IPS-15b (cell line): Measurements from ENCODE around the gene TIMM17A.
A peak's percentile ranks its signal among the peaks of the same experiment; 100 is the strongest.
"Not testable (repeated sequence)": the region's sequence is repeated elsewhere in the genome, so short reads cannot be mapped to it uniquely, and the experiment has no call there.

Source experiments
- H3K27me3 ChIP-seq: one replicate; pipeline ENCODE4 v1.6.1; 2013; ENCODE audit warnings: low read length; ENCODE audit not compliant: control insufficient read depth, insufficient read depth
- H3K36me3 ChIP-seq: one replicate; pipeline ENCODE4 v1.6.1; 2013; ENCODE audit warnings: low read length; ENCODE audit not compliant: control insufficient read depth, insufficient read depth
- H3K4me1 ChIP-seq: one replicate; pipeline ENCODE4 v1.6.1; 2013; ENCODE audit warnings: mild to moderate bottlenecking, low read length; ENCODE audit not compliant: control insufficient read depth, insufficient read depth
- H3K4me3 ChIP-seq: one replicate; pipeline ENCODE4 v1.5.1; 2013; ENCODE audit warnings: low read depth, low read length
- H3K9ac ChIP-seq: one replicate; pipeline ENCODE4 v1.6.1; 2013; ENCODE audit warnings: low read depth, mild to moderate bottlenecking, low read length
- H3K9me3 ChIP-seq: one replicate; pipeline ENCODE4 v1.6.1; 2013; ENCODE audit warnings: mild to moderate bottlenecking, low read length; ENCODE audit not compliant: control insufficient read depth, insufficient read depth

TIMM17A gene

DNA sequence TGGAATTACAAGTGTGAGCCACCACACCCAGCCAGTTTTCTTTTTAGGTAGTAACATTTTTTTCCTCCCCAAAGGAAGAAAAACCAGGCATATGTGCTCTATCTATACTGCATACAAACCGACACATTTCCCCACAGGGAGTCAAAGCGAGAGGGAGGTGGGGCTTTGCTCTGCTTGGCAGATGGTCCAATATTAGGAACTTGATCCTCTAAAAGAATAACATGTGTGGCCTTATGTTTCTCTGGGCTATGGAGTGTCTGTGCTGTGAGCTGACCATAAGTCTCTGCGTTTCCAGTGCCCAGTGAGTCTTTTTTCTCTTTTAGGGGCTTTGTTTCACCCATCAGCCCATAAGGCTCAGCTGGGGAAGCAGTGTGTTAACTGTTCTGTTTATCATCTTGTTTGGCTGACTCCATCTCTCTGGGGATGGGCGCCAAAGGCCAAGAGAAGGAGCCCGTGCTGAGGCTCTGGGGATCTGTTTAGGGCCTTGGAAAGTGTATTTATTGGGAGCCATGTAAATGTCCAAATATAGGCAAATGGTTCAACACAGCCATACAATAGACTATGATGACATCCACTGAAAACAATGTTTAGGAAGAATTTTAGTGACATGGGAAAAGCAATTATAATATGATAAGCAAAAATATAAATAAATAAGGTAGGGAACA lies 29.2 kb upstream of the TIMM17A start:
- H3K27me3 ChIP-seq: no peaks in the 10 kb centered on the region
- H3K36me3 ChIP-seq: no peaks in the 10 kb centered on the region
- no peaks in the 10 kb centered on the region for H3K4me1 ChIP-seq
- H3K9me3 ChIP-seq: no peaks in the 10 kb centered on the region
- no peak overlapping the region for H3K4me3 ChIP-seq
- no peak overlapping the region for H3K9ac ChIP-seq

DNA sequence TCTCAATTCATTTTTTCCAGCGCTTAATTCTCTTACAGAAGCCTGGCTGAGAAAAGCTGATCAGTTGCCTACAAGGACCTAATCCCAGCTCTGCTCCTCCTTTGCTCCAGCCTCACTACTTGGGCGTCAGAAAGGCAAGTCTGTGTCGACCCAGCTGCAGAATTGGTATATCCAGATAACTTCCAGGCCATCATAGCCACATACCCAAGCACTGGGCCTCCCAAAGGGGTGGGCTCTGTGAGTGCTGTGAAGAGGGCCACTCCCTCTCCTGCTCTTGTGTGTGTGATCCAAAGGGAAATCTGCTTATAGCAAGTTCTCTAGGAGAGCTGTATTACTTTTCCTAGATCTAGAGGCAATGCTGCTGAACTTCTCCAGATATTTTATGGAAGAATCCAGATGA lies 27.0 kb upstream of the TIMM17A start:
- H3K9ac ChIP-seq: no peak overlapping the region
- no peaks in the 10 kb centered on the region for H3K9me3 ChIP-seq
- no peaks in the 10 kb centered on the region for H3K27me3 ChIP-seq
- no peak overlapping the region for H3K4me3 ChIP-seq
- no peaks in the 10 kb centered on the region for H3K4me1 ChIP-seq
- H3K36me3 ChIP-seq: no peaks in the 10 kb centered on the region

DNA sequence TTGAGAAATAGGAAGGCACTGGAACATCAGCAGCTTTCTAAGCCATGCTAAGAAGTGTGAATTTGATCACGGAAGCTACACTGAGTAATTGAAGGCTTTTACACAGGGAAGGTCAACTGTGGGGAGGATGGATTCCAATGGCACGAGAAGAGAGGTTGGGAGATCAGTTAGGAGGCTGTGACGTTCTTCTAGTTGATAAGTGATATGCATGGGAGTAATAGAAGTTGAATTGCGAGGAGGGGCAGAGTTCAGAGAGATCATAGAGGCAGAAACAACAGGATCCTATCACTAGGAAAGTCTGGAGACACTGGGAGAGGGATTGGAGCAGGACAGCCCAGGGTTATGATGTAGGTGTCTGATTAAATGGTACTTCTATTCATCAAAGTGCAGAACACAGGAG lies 25.2 kb upstream of the TIMM17A start:
- Histone ChIP-seq H3K4me3 (no peak overlapping the region), H3K36me3 (no peaks in the 10 kb centered on the region), H3K27me3 (no peaks in the 10 kb centered on the region), H3K9ac (no peak overlapping the region), H3K4me1 (no peaks in the 10 kb centered on the region), H3K9me3 (no peaks in the 10 kb centered on the region)

DNA sequence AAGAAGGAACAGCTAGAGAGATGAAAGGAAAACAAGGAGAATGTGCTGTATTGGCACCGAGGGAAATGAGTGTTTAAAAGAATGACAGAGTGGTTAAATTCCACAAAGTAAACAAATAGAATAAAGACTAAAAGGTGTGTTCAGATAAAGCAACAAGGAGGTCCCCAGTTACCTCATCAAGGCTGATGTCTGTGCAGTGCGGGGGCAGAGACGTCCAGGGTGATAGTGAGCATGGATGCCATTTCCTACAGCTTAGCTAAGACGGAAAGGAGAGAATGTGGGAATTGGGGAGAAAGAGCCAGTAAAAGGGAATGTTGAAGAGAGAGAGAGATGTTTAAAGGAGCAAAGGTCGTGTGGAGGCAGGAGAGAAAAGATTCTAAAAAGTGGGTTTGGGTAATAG lies 24.5 kb upstream of the TIMM17A start:
- Histone ChIP-seq H3K4me3 (no peak overlapping the region), H3K9ac (no peak overlapping the region), H3K27me3 (no peaks in the 10 kb centered on the region), H3K9me3 (no peaks in the 10 kb centered on the region), H3K4me1 (no peaks in the 10 kb centered on the region), H3K36me3 (no peaks in the 10 kb centered on the region)

DNA sequence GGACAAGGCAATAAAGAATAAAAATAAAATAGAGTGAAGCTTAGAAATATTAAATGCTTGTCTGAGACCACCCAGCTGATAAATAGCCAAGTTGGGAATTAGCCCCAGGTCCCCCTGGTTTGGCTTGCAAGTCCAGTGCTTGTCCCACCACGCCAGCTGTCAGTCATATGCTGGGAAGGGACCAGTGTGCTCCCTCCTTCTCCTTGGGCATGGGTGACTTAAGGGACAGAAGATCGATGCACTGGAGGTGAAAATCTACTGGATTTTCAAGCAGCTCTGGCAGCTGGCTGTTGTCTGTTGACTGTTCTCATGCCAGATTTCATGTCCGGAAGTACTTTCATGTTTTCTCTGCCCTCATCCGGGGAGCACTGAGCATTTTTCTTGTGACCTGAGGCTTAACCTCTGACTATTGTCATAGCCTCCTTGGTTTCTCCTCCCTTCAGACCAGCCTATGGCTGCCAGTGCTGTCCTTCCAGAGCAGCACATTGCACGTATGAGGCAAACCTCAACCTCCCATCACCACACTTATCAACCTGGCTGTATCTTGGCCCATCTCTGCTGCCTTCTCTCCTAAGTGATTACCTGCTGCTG lies 21.4 kb upstream of the TIMM17A start:
- no peak overlapping the region for H3K9ac ChIP-seq
- no peaks in the 10 kb centered on the region for H3K27me3 ChIP-seq
- H3K4me3 ChIP-seq: no peak overlapping the region
- H3K9me3 ChIP-seq: no peaks in the 10 kb centered on the region
- H3K36me3 ChIP-seq: no peaks in the 10 kb centered on the region
- H3K4me1 ChIP-seq: no peaks in the 10 kb centered on the region

DNA sequence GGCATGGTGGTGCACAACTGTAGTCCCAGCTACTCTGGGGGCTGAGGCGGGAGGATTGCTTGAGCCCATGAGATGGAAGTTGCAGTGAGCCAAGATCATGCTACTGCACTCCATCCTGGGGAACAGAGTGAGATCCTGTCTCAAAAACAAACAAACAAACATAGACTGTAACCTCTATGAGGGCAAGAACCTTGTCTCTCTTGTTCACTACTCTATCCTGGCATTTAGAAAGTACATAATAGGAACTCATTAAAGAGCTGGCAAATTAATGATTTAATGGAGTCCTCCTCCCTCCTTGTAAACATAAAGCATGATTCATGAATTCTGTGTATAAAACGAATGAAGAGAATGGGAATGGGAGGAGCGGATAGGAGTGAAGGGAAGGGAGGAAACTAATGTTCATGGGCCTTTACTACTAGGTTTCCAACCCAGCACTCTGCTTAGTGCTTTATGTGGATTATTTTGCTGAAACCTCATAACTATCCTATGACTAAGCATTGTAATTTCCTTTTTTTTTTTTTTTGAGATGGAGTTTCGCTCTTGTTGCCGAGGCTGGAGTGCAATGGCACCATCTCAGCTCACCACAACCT lies 17.6 kb upstream of the TIMM17A start:
- H3K4me1 ChIP-seq: peaks cover 8% of the 10 kb centered on the region
- no peaks in the 10 kb centered on the region for H3K27me3 ChIP-seq
- H3K9me3 ChIP-seq: no peaks in the 10 kb centered on the region
- H3K36me3 ChIP-seq: no peaks in the 10 kb centered on the region
- no peak overlapping the region for H3K9ac ChIP-seq
- no peak overlapping the region for H3K4me3 ChIP-seq

DNA sequence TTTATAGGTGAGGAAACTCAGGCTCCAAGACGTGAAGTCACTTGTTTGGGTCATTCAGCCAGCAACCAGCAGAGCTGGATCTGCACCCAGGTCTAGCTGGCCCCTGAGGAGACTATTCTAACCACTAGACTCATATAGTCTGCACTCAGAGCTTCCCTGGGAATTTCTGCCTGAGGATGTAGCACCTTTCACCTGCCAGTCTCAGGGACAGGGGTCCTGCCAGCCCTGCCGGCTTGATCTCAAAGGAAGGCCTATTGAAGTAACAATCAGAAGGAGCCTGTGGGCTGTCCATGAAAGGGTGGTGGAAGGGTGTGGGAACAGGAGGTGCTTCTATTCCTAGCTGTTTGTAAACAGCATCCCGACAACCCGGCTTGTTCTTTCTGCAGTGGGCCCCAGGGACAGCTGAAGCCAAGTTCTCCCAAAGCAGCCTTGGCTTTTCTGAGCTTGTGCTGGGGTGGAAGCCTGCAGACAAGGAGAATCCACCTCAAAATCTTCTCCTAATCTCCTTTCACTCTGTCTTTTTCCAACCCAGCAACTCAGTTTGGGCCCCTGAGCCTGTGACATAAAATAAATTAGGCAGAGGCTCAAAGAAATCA lies 16.8 kb upstream of the TIMM17A start:
- Histone ChIP-seq H3K4me3 (no peak overlapping the region), H3K36me3 (no peaks in the 10 kb centered on the region), H3K27me3 (no peaks in the 10 kb centered on the region), H3K9ac (no peak overlapping the region), H3K4me1 (peaks cover 8% of the 10 kb centered on the region), H3K9me3 (no peaks in the 10 kb centered on the region)

DNA sequence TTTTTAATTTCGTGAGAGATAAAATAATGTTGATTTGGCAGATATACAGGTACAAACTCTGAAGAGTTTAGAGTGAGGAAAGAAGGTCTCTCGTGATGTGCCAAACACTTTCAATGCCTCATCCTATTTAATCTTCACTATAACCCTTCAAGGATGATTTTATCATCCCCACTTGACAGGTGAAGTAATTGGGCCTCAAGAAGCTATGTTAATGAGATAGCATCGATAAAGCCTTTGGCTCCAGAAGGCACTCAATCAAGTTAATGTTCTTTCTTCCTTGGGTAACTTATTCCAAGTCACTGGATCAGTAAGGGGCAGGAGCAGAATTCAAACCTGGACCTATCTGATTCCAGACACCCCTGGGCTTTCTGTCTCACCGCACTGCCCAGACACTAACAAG lies 16.2 kb upstream of the TIMM17A start:
- H3K9ac ChIP-seq: no peak overlapping the region
- no peaks in the 10 kb centered on the region for H3K27me3 ChIP-seq
- H3K36me3 ChIP-seq: no peaks in the 10 kb centered on the region
- H3K4me1 ChIP-seq: peaks cover 8% of the 10 kb centered on the region
- H3K9me3 ChIP-seq: no peaks in the 10 kb centered on the region
- no peak overlapping the region for H3K4me3 ChIP-seq

DNA sequence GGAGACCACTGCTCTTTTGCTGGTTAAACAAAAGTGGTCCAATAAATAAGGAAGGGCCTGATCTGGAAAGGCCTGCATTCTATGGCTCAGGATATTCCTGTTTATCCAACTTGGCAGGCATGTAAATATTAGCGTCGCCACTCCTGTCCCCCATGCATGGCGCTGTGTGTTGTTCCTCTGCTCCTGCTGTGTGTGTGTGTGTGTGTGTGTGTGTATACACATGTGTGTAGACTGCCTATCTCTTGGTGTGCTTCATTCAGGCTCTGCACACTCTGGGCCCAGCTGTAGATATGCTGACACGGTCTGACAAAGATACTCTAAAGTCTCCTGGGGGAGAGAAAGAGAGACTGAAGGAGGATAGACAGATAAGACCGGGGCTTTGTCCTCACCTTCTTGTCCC lies 15.7 kb upstream of the TIMM17A start:
- H3K36me3 ChIP-seq: no peaks in the 10 kb centered on the region
- H3K4me1 ChIP-seq: peaks cover 8% of the 10 kb centered on the region
- H3K27me3 ChIP-seq: no peaks in the 10 kb centered on the region
- H3K9ac ChIP-seq: no peak overlapping the region
- H3K4me3 ChIP-seq: no peak overlapping the region
- H3K9me3 ChIP-seq: no peaks in the 10 kb centered on the region

DNA sequence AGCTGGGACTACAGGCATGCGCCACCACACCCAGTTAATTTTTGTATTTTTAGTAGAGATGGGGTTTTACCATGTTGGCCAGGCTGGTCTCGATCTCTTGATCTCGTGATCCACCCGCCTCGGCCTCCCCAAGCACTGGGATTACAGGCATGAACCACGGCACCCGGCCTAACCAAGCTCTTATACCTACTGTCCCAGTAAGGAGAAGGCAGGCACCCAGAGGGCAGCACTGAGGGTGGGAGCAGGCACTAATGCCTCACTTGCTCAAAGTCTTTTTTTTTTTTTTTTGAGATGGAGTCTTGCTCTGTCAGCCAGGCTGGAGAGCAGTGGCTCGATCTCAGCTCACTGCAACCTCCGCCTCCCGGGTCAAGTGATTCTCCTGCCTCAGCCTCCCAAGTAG lies 15.0 kb upstream of the TIMM17A start:
- not testable (repeated sequence) for H3K27me3 ChIP-seq, H3K9me3 ChIP-seq, H3K4me3 ChIP-seq, H3K9ac ChIP-seq, H3K36me3 ChIP-seq, H3K4me1 ChIP-seq

DNA sequence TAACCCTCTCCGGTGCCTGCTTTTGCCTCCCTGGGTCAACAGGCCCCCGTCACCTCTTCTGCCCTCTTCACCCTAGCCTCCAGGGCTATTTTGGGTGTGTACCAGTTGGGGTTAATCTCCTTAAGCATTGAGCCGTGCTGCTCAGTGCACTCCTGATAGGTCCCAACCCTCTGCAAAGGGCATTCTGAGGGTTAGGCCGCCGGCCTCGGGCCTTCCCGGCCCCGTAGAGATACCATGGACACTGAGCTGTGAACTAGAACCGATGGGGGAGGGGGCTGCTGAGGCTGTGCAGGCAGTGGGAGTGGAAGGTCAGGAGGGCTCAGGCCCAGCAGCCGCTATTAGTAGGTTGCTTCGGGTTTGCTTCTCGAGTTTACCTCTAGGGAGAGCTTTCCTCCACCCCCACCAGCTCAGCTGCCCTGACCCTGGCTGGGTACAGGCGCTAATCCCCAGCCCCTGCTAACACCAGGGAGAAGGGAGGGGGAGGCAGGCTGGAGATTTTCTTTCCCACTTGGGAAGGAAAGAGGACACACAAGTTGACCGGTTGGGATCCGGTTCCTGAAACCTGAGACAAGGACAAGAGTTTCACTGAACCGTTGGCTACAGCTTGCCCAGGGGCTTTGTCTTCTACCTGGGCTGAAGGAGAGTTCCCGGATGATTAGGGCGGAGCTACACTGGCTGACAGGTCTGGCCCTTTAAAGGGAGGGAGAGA lies 13.7 kb upstream of the TIMM17A start:
- H3K9ac ChIP-seq: peak overlapping the region; percentile 71
- H3K4me3 ChIP-seq: peak overlapping the region; percentile 52
- H3K27me3 ChIP-seq: peaks cover 7% of the 10 kb centered on the region
- H3K36me3 ChIP-seq: no peaks in the 10 kb centered on the region
- no peaks in the 10 kb centered on the region for H3K9me3 ChIP-seq
- peaks cover 17% of the 10 kb centered on the region for H3K4me1 ChIP-seq
